K562 (cell line): ENCODE measurements around the gene SPATA31C1. TPM values are rescaled to one million over a fixed set of nuclear protein-coding genes. Genes with fewer than 3 reads are reported as not detected.
"Not testable (repeated sequence)": the region's sequence is repeated elsewhere in the genome, so short reads cannot be mapped to it uniquely, and the experiment has no call there.

Source experiments
- ATAC-seq: fragments of 200-7000 bp; cut with Tn5 transposase; 3 replicates; pipeline ENCODE4 v1.9.1; 2020; ENCODE audit warnings: moderate library complexity
- BruUV-seq: library from RNA; stranded (reverse); fragments of 400-500 nt; replicated peaks from 2 replicates; lab custom pipeline; 2021; lab: Mats Ljungman, UMichigan
- CTCF ChIA-PET: fragments of 300-600 bp; formaldehyde crosslinking; extraction: SDS; loops from one replicate; lab custom pipeline; 2021; ENCODE audit warnings: low intra/inter-chr PET ratio; lab: Yijun Ruan, JAX
- POLR2A ChIA-PET: fragments of 300-600, 350-650 bp; sonication (Branson Sonifier 250); formaldehyde crosslinking; extraction: SDS; loops from one replicate; lab custom pipeline; 2021; ENCODE audit warnings: antibody characterized with exemption, inconsistent platforms; lab: Yijun Ruan, JAX
- DNase-seq, 4 experiments: peaks; one replicate each; pipeline versions ENCODE4 v3.0.0 to v3.0.0-alpha.2; 2011 to 2018; ENCODE audit warnings: low spot score in 3 of 4, mixed read lengths in 3 of 4; ENCODE audit errors: extremely low read depth in 1 of 4
- FAIRE-seq: peaks from 2 replicates; lab custom pipeline; 2011; peaks lifted over from hg19 to GRCh38; lab: Jason Lieb, UNC
- H2AFZ ChIP-seq: 2 replicates; pipeline ENCODE4 v1.6.0; 2011; ENCODE audit warnings: low read depth, low read length, control low read depth, inconsistent platforms
- H3K27ac ChIP-seq: fragments of 200-600 bp; 3 replicates; pipeline ENCODE4 v1.8.0; 2011; ENCODE audit warnings: low read depth, mild to moderate bottlenecking, control low read depth, inconsistent platforms, low read length, moderate library complexity, mixed read lengths; ENCODE audit errors: extremely low read depth
- H3K27me3 ChIP-seq, 2 experiments: fragments of 300-600 bp in 1 of 2; 2 replicates in 1 of 2; 3 replicates in 1 of 2; pipeline versions ENCODE4 v1.6.0 to v1.8.0; 2011; ENCODE audit warnings: inconsistent platforms in 2 of 2, low read length in 2 of 2, mild to moderate bottlenecking in 1 of 2, mixed read lengths in 1 of 2, moderate library complexity in 1 of 2; ENCODE audit not compliant: control insufficient read depth in 2 of 2, insufficient read depth in 2 of 2
- H3K36me3 ChIP-seq: fragments of 300-600 bp; 3 replicates; pipeline ENCODE4 v1.8.0; 2011; ENCODE audit warnings: mild to moderate bottlenecking, low read length, inconsistent platforms; ENCODE audit not compliant: control insufficient read depth, insufficient read depth
- H3K4me1 ChIP-seq, 2 experiments: fragments of 200-600 bp in 1 of 2; replicated peaks in 1 of 2; 2 replicates in 1 of 2; 3 replicates in 1 of 2; pipeline versions ENCODE4 v1.5.1 to v1.8.0; 2011; ENCODE audit warnings: inconsistent platforms in 2 of 2, low read length in 2 of 2, mild to moderate bottlenecking in 1 of 2, mixed read lengths in 1 of 2, moderate library complexity in 1 of 2; ENCODE audit not compliant: control insufficient read depth in 2 of 2, insufficient read depth in 2 of 2
- H3K4me2 ChIP-seq: 2 replicates; pipeline ENCODE4 v1.6.1; 2011; ENCODE audit warnings: low read length, control low read depth, inconsistent platforms, mixed read lengths; ENCODE audit not compliant: insufficient read depth
- H3K4me3 ChIP-seq: fragments of 200-600 bp; sonication (generic), shearing (Covaris generic); 2 replicates; pipeline ENCODE4 v1.5.1; 2016; ENCODE audit warnings: control low read depth, inconsistent platforms
- H3K79me2 ChIP-seq: fragments of 200-600 bp; 3 replicates; pipeline ENCODE4 v1.8.0; 2011; ENCODE audit warnings: low read length, inconsistent platforms; ENCODE audit not compliant: control insufficient read depth, insufficient read depth
- H3K9ac ChIP-seq, 2 experiments: 2 replicates each; pipeline versions ENCODE4 v1.6.0 to v1.6.1; 2011; ENCODE audit warnings: low read depth in 2 of 2, low read length in 2 of 2, control low read depth in 1 of 2, inconsistent platforms in 1 of 2, mild to moderate bottlenecking in 1 of 2, mixed read lengths in 1 of 2; ENCODE audit not compliant: insufficient read depth in 1 of 2
- H3K9me1 ChIP-seq: one replicate; pipeline ENCODE4 v1.6.0; 2011; ENCODE audit warnings: inconsistent platforms, mild to moderate bottlenecking, low read length, moderate library complexity; ENCODE audit not compliant: control insufficient read depth, insufficient read depth
- H3K9me3 ChIP-seq: replicated peaks from 2 replicates; pipeline ENCODE4 v1.5.1; 2011; ENCODE audit warnings: low read depth, low read length, inconsistent platforms; ENCODE audit not compliant: control insufficient read depth, insufficient read depth
- H4K20me1 ChIP-seq: replicated peaks from 2 replicates; pipeline ENCODE4 v1.6.1; 2011; ENCODE audit warnings: low read length, inconsistent platforms, mixed read lengths; ENCODE audit not compliant: control insufficient read depth, insufficient read depth
- WGBS: fragments of 100-300 bp; shearing (Covaris generic); methylation state at CpG from one replicate; pipeline ENCODE4 v1.1.6; 2016; ENCODE audit warnings: low coverage, mixed read lengths; ENCODE audit not compliant: insufficient coverage; ENCODE audit errors: missing lambda C conversion rate; 5-methylcytosine and 5-hydroxymethylcytosine counted together
- in situ Hi-C: fragments of 300-500 bp; cut with MboI; formaldehyde crosslinking; loops from 4 replicates; pipeline ENCODE4 v1.15.0; 2018; ENCODE audit warnings: inconsistent platforms, mixed read lengths
- intact Hi-C: fragments of 100-400 bp; cut with micrococcal nuclease; formaldehyde crosslinking; loops from 2 replicates; pipeline ENCODE4 v1.14.2; 2022
- polyA plus RNA-seq, 8 experiments: library from polyadenylated mRNA; depleted of rRNA in 4 of 8; stranded (reverse) in 5 of 8; unstranded in 3 of 8; fragments of >200 nt; fragmentation: Nextera tagmentation in 2 of 8; fragmentation: Illumina TruSeq in 1 of 8; extraction: Ambion mirVana in 2 of 8; extraction: Trizol in 1 of 8; gene quantifications; 2 replicates each; pipeline versions ENCODE4 v1.2.1 to v1.2.3, GENCODE V29; 2011 to 2014; ENCODE audit warnings: inconsistent platforms in 1 of 8, missing spikeins in 1 of 8
- total RNA-seq, 7 experiments: library from RNA; depleted of rRNA in 6 of 7; stranded (reverse); fragments of >200 nt in 6 of 7; fragmentation: Illumina TruSeq in 2 of 7; extraction: Trizol in 2 of 7; gene quantifications; 2 replicates each; pipeline versions ENCODE4 v1.2.1 to v1.2.3, GENCODE V29; 2011 to 2021; ENCODE audit warnings: low replicate concordance in 1 of 7

The SPATA31C1 gene
- total and polyA plus RNA-seq, 9 of the 15 experiments (the other 6 are each of a cell fraction or from before 2014, with no cell fraction given) = 0.03 to 0.15 (median 0.05) TPM; not detected in 3

DNA sequence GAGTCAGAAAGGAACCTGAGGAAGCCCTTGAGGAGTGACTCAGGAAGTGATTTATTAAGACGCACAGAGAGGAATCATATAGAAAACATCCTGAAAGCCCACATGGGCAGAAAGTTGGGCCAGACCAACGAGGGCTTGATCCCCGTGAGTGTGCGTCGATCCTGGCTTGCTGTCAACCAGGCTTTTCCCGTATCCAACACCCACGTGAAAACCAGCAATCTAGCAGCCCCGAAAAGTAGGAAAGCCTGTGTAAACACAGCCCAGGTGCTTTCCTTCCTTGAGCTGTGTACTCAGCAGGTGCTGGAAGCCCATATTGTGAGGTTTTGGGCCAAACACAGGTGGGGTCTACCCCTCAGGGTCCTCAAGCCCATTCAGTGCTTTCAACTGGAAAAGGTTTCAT is 3.8 kb downstream of the SPATA31C1 start:
- DNase-seq, H3K9me1 ChIP-seq, H4K20me1 ChIP-seq, H3K9me3 ChIP-seq, in situ Hi-C loops, H3K4me3 ChIP-seq, ATAC-seq, BruUV-seq, H3K79me2 ChIP-seq, FAIRE-seq, H3K9ac ChIP-seq, POLR2A ChIA-PET, H3K27ac ChIP-seq, CTCF ChIA-PET, H3K4me1 ChIP-seq, H2AFZ ChIP-seq, H3K4me2 ChIP-seq, intact Hi-C loops, H3K27me3 ChIP-seq, H3K36me3 ChIP-seq: not testable (repeated sequence)
- 3% methylated on average over 7 of the region's 8 CpGs for WGBS

DNA sequence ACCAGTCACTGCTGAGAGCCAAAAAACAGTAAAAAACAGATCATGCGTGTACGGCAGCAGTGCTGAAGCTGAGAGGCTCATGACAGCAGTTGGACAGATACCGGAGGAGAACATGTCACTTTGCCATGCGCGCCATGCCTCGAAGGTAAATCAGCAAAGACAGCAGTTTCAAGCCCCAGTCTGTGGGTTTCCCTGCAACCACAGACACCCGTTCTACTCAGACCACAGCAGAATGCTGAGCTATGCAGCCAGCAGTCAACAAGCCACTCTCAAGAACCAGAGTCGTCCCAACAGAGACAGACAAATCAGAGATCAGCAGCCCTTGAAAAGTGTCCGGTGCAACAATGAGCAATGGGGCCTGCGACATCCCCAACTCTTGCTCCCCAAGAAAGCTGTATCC is 5.2 kb downstream of the SPATA31C1 start:
- intact Hi-C loops, H3K4me1 ChIP-seq, H3K9me1 ChIP-seq, H2AFZ ChIP-seq, H3K9ac ChIP-seq, H4K20me1 ChIP-seq, DNase-seq, FAIRE-seq, H3K9me3 ChIP-seq, CTCF ChIA-PET, H3K27me3 ChIP-seq, H3K4me2 ChIP-seq, H3K79me2 ChIP-seq, H3K36me3 ChIP-seq, BruUV-seq, in situ Hi-C loops, POLR2A ChIA-PET, H3K27ac ChIP-seq, ATAC-seq, H3K4me3 ChIP-seq: not testable (repeated sequence)
- WGBS = 0% methylated on average over 2 of the region's 10 CpGs

- H3K4me3 ChIP-seq, BruUV-seq, H2AFZ ChIP-seq, H3K9me1 ChIP-seq, H3K27ac ChIP-seq, H3K9ac ChIP-seq, ATAC-seq, FAIRE-seq, H4K20me1 ChIP-seq, in situ Hi-C loops, CTCF ChIA-PET, intact Hi-C loops, H3K9me3 ChIP-seq, H3K36me3 ChIP-seq, DNase-seq, POLR2A ChIA-PET, H3K4me1 ChIP-seq, H3K4me2 ChIP-seq, H3K27me3 ChIP-seq, H3K79me2 ChIP-seq: not testable (repeated sequence)
- no CpG with 5 or more reads among the region's 10 CpGs for WGBS
These were observed 7.1 kb downstream of the SPATA31C1 start for GRCh38 chr9:87924851-87925250.

DNA sequence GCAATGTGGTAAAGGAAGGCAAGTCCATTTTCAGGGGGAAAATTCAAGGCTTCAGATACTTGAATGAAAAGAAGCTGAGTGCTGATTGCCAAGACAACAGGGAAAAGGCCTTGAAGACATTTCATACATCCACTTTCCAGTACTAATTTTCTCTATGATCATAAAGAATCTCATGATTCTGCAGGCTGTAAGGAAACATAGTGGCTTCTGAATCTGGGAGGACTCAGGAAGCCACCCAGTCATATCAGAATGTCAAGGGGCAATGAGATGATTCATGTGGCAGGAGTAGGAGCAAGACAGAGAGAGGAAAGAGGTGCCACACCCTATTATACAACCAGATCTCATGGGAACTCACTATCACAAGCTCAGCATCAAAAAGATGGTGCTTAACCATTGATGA is 11.4 kb downstream of the SPATA31C1 start:
- H3K9me3 ChIP-seq, H3K4me3 ChIP-seq, H3K36me3 ChIP-seq, H3K9ac ChIP-seq, H4K20me1 ChIP-seq, CTCF ChIA-PET, H3K9me1 ChIP-seq, H2AFZ ChIP-seq, DNase-seq, in situ Hi-C loops, intact Hi-C loops, H3K79me2 ChIP-seq, BruUV-seq, H3K4me2 ChIP-seq, H3K27me3 ChIP-seq, H3K27ac ChIP-seq, FAIRE-seq, POLR2A ChIA-PET, H3K4me1 ChIP-seq, ATAC-seq: not testable (repeated sequence)
